NCI-H187 (cell line): ENCODE measurements around the gene CYP3A7.
"Not testable (repeated sequence)": the region's sequence is repeated elsewhere in the genome, so short reads cannot be mapped to it uniquely, and the experiment has no call there.

Experiments used
- DNase-seq, 2 experiments: peaks; one replicate each; lab custom pipeline; 2025; lab: John Stamatoyannopoulos, UW

Gene CYP3A7

GRCh38 chr7:99741441-99741795 lies 6.4 kb upstream of the CYP3A7 start:
- no peak for DNase-seq

- DNase-seq: no peak
Observed at GRCh38 chr7:99740573-99741440, 5.8 kb upstream of the CYP3A7 start.

DNA sequence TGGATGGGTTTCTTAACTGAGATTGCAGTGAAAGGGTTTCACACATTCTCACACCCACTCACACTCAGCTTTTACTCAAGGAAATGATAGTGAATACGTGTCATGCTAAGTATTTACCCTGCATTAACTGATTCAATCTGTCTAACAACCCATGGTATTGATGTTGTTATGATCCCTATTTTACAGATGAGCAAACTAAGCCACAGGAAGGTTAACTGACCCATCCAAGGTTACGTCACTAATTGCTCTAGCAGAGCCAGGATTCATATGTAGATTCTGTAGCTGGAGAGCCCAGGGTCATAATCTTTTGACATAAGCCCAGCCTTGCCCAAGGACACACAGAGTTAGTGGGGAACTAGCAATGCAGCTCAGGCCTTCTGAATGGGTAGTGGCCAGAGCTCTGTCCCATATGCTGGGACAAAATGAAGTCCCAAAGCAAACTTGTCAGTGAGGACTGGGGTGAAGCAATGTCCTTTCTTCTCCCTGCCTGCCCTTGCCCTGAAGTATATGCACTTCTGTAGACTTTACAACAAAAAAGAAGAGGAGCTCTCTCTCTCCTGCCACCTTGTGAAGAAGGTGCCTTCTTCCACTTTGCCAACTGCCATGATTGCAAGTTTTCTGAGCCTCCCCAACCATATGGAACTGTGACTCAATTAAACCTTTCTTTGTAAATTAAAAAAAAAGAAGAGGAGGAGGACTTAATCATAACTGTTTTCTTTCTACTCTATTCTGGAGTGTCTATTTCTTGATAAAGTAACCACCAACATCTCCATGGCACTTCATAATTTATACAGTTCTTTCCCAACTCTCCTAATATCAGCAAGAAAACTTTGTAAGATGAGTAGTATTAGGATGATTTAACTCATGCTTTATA lies 4.9 kb upstream of the CYP3A7 start:
- no peak for DNase-seq

DNA sequence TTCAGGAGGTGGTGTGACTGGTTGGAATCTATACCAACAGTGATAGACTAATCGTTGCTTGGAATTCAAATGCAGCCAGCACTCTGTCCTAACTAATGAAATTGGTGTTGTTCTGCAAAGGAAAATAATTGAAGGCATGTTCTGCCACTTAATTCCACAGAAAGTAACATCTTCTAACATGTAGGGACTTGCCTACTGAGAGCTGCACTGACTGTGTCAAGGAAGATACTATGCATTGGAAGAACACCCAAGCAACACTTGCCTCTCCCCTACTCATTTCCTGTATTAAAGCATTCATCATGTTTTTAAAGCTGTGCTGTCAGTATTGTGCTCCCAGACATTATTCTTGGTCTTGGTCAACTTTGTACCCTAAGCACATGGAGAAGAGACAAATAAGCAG lies 2.7 kb upstream of the CYP3A7 start:
- DNase-seq: no peak

DNA sequence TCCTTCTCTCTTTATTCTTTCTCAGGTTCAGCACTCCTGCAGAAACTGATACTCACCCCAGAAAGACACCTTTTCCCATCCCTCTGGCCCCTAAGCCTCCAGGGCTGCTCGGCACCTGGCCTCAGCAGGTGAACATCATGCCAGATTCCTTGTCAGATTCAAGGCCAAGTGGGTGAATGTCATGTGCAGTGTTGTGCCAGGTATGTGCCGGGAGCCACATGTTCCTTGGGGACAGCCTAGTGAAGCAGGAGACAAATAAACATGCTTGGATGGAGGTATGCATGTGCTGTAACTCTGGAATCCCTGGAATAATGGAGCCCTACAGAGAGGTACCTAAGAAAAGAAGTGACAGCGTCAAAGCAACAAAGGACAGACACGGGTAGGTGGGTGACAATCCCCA lies 1.7 kb upstream of the CYP3A7 start:
- not testable (repeated sequence) for DNase-seq

DNA sequence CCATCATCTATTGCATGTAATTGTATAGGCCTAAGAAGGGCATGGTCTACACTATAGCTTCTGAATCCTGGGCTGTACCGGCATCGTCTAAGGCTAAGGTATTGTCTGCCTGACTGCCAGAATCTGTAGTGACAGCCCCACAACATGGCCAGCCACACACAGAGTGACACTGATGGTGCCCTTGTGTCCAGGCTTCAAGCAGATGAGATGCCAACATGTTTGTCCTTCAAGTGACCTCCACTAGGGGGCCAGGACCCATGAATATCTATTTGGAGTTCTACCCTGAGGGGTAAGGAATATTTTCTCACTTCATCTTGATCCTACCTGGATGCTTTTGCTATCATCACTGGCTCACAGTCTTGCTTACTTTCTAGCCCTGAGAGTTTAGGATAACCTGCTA lies 1.5 kb downstream of the CYP3A7 start:
- DNase-seq: no peak

- no peak for DNase-seq
Observed at GRCh38 chr7:99733003-99733402, 2.0 kb downstream of the CYP3A7 start.

GRCh38 chr7:99731638-99732374 lies 3.2 kb downstream of the CYP3A7 start:
- DNase-seq: no peak

- DNase-seq: no peak
Observed at GRCh38 chr7:99730992-99731391, 4.0 kb downstream of the CYP3A7 start.

GRCh38 chr7:99730238-99730810 lies 4.7 kb downstream of the CYP3A7 start:
- no peak for DNase-seq

DNA sequence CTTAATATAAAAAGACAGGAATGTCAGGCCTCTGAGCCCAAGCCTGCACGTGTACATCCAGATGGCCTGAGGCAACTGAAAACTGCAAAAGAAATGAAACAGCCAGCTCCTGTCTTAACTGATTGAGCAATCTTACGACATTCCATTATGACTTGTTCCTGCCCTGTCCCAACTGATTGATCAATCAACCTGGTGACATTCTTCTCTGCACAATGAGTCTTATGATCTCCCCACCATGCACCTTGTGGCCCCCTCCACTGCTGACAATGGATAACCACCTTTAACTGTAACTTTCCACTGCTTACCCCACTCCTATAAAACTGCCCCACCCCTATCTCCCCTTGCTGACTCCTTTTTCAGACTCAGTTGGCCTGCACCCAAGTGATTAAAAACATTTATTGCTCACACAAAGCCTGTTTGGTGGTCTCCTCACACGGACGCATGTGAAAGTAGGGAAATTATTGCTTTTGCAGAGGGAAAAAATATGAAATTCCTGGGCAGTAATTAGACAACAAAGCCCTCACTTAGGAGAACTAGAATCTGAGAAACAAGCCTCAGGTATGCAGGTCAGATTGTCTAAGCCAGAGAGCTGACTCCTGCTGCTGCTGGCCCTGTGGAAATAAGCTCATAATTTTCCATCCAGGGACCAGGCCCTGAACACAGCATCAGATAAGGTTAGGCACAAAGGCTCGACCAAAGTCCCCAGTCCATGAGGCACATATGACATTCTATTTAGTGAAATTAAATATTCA lies 5.3 kb downstream of the CYP3A7 start:
- DNase-seq: no peak

- no peak for DNase-seq
Observed at GRCh38 chr7:99728615-99729014, 6.4 kb downstream of the CYP3A7 start.

- not testable (repeated sequence) for DNase-seq
Observed at GRCh38 chr7:99723201-99723600, 11.8 kb downstream of the CYP3A7 start.

GRCh38 chr7:99720800-99721595 lies 14.0 kb downstream of the CYP3A7 start:
- DNase-seq: no peak

DNA sequence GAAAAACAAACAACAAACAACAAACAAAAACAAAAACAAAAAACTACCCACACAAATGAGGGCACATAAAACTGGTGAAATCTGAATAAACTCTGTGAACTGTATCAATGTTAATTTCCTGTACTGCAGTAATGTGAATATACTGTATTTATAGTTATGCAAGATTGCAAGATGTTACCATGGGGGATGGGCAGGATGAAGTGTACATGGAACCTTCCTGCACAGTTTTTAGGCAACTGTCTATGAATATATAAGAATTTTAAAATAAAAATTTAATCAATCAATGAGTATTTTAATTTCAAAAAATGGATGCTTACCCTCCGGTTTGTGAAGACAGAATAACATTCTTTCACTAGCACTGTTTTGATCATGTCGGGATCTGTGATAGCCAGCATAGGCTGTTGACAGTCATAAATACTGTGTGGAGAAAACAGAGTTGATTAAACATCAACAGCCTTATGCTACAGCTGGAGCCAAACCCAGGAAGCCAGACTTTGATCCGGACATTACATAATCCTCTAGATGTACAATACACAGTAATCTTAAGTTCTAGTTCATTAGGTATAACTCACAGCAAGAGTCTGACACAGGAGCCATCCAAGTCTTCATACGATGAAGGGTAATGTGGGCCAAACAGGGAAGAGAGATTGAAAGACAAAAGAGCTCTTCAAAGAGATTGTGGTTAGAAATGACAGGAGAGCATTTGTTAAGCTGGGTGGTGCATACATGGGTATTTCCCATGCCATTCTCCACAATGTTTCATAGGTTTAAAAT lies 14.8 kb downstream of the CYP3A7 start:
- no peak for DNase-seq

GRCh38 chr7:99713995-99714570 lies 20.9 kb downstream of the CYP3A7 start:
- no peak for DNase-seq

- no peak for DNase-seq
Observed at GRCh38 chr7:99709838-99710578, 25.0 kb downstream of the CYP3A7 start.

GRCh38 chr7:99709260-99709659 lies 25.7 kb downstream of the CYP3A7 start:
- no peak for DNase-seq

DNA sequence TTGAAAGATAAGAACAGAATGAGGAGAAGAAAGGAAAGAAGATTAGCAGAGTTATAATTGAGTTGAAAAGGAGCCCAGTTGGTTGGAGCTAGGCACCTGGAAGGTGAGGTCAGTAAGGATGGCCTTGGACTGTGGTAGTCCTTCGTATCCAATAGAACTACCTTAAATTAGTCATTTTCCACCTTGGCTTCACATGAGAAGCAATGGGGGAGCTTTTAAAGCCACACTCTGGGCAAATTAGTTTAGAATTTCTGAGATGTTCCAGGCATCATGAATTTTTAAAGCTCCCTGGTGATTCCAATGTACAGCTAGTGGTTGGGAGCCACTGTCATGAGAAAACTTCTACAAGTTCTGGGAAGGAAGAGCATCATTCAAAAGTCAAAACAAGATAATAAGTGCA lies 27.9 kb downstream of the CYP3A7 start:
- DNase-seq: no peak
